ENCODE data around the gene PRUNE1.

PRUNE1 gene, protein sequence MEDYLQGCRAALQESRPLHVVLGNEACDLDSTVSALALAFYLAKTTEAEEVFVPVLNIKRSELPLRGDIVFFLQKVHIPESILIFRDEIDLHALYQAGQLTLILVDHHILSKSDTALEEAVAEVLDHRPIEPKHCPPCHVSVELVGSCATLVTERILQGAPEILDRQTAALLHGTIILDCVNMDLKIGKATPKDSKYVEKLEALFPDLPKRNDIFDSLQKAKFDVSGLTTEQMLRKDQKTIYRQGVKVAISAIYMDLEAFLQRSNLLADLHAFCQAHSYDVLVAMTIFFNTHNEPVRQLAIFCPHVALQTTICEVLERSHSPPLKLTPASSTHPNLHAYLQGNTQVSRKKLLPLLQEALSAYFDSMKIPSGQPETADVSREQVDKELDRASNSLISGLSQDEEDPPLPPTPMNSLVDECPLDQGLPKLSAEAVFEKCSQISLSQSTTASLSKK

DNA sequence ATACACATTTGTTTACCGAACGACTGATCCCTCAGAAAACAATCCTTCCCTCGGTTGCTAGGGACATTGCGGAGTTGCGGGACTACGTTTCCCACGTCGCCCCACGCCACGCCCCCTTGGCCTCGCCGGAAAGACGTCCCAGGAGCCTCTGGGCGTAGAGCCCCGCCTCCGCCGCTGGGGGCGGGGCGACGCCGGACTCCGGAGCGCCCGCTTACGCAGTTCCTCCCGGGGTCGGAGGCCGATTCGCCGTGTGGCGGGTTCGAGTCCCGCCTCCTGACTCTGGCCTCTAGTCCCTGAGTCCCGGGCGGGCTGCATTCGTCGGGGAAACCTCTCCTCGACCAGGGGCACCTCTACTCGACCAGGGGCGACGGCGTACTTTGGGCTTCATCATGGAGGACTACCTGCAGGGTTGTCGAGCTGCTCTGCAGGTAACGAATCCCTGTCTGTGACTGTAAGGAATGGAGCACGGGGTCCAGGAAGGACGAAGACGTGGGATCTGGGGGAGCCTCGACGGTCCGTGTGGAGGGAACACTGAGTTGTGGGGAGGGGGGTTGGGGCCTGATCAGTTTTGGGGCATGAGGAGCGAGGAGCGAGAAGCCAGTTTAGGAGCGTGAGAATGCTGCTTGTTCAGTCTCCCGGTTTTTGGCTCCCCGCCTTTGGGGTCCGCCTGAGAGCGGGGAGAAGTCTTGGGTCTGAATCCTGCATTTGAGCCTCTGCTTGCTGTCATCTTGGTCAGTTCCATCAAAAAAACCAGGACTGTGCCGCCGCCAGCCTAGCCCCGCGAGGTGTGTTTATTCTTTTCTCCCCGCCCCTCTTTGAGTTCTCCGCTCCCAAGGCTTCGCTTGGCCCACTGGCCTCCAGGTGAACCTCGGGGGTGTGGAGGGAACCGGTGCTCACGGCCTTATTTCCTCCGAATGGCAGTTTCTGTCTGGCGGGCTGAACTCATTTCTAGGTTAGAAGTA, at the start of gene PRUNE1:
PRUNE1 (plus strand) TSS at position 206 of the 962 bp plus-strand sequence; CDS start at position 390, 184 bp downstream.
- Mint-ChIP-seq H3K9me3 (no peaks in the 10 kb centered on the region), H3K4me3 (peak within 1 kb of the TSS; percentile 98 to 100), H3K4me1 (peaks cover 92% of the 10 kb centered on the region), H3K27ac (peak within 1 kb of the TSS; percentile 98 to 99), H3K27me3 (no peaks in the 10 kb centered on the region)
- ATAC-seq (peak; percentile 89), DNase-seq (peak; percentile 92 to 95)

DNA sequence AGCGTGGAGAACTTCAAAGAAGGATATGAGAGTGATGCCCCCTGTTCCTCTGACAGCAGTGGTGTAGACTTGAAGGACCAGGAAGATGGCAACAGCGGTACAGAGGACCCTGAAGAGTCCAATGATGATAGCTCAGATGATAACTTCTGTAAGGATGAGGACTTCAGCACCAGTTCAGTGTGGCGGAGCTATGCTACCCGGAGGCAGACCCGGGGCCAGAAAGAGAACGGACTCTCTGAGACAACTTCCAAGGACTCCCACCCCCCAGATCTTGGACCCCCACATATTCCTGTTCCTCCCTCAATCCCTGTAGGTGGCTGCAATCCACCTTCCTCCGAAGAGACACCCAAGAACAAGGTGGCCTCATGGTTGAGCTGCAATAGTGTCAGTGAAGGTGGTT, 47.6 kb upstream of the PRUNE1 start:
- peak overlapping the region in 1 of 2 donors; percentile 74 for H3K27ac Mint-ChIP-seq
- DNase-seq = no peak
- ATAC-seq = no peak
- no peaks in the 10 kb centered on the region for H3K9me3 Mint-ChIP-seq
- no peaks in the 10 kb centered on the region for H3K27me3 Mint-ChIP-seq
- H3K4me1 Mint-ChIP-seq = peaks cover 7% of the 10 kb centered on the region
- no peak overlapping the region for H3K4me3 Mint-ChIP-seq

DNA sequence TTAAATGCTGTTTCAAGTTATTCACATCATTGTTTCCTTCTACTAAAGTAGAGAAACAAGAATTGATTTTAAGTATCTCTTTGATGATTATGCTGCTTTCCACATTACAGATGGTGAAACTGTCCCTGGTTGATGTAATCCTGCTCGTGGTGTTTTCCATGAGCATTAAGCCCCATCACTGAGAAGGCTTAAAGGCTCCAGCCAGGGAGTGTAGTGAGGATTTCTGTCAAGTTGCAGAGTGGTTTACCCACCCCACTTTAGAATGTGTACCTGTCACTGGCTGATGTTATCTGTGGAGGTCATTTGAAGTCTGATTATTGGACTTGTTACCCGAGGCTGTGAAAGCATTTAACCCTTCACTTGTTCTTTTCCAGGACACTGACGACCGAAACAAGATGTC, 46.5 kb upstream of the PRUNE1 start:
- no peak overlapping the region for H3K4me3 Mint-ChIP-seq
- no peak for DNase-seq
- H3K27ac Mint-ChIP-seq = peak overlapping the region in 1 of 2 donors; percentile 33
- no peak for ATAC-seq
- no peaks in the 10 kb centered on the region for H3K9me3 Mint-ChIP-seq
- no peaks in the 10 kb centered on the region for H3K27me3 Mint-ChIP-seq
- peaks cover 7% of the 10 kb centered on the region for H3K4me1 Mint-ChIP-seq

DNA sequence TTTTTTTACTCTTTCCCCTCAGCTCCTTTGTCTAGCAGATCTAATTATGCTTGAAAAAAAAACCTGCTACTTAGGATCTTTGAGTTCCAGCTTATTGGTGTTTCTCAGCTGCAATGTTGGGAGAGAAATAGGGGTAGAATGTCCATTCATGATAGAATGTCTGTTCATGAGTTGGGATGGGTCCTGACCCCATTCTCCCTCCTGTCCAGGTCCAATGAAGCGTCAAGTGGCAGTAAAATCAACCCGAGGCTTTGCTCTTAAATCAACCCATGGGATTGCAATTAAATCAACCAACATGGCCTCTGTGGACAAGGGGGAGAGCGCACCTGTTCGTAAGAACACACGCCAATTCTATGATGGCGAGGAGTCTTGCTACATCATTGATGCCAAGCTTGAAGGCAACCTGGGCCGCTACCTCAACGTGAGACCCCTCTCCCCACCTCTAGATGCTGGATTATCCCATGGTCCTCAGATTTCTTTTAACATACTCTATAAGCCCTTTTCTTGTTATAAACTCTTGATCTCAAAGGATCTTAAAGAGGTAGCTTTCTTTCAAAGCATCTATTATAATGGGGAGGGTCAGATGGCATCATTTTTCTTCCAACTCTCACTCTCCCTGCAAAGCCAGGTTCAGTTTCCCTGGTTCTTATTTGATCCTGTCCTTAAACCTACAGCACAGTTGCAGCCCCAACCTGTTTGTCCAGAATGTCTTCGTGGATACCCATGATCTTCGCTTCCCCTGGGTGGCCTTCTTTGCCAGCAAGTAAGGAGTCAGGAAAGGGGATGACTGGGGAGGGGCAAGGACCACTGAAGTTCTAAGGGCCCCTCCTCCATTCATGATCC, 44.7 kb upstream of the PRUNE1 start:
- DNase-seq (no peak), ATAC-seq (no peak)
- H3K9me3 Mint-ChIP-seq = no peaks in the 10 kb centered on the region
- H3K4me3 Mint-ChIP-seq = no peak overlapping the region
- peak overlapping the region in 1 of 2 donors; percentile 77 for H3K27ac Mint-ChIP-seq
- no peaks in the 10 kb centered on the region for H3K27me3 Mint-ChIP-seq
- H3K4me1 Mint-ChIP-seq = peaks cover 18% of the 10 kb centered on the region

DNA sequence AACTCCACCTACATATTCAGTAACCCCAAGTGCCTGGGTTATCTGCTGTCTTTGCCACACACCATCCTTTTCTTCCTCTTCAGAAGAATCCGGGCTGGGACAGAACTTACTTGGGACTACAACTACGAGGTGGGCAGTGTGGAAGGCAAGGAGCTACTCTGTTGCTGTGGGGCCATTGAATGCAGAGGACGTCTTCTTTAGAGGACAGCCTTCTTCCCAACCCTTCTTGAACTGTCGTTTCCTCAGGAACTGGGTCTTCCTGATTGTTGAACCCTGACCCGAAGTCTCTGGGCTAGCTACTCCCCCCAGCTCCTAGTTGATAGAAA, 44.1 kb upstream of the PRUNE1 start:
- ATAC-seq (no peak), DNase-seq (no peak)
- no peaks in the 10 kb centered on the region for H3K9me3 Mint-ChIP-seq
- H3K27me3 Mint-ChIP-seq = no peaks in the 10 kb centered on the region
- peaks cover 24% of the 10 kb centered on the region for H3K4me1 Mint-ChIP-seq
- H3K4me3 Mint-ChIP-seq = no peak overlapping the region
- H3K27ac Mint-ChIP-seq = peak overlapping the region in 1 of 2 donors; percentile 77

DNA sequence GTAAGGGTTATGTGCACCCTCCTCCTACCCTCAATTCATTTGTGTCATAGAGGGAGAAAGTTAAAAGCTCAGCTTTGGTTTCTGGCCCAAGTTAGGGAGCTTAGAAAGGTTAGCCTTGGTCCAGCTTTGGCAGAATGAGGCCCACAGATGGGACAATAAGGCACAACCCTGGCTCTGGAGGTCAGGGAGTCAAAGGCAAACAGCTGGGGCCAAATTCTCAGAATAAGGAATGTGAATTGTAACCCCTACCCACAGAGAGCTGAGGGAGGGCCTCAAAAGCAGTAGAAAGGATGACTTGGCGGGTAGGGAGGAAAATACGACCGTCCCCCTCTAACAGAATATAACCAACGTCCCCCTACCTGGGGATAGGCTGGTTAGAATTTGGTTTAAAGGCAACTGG, 42.6 kb upstream of the PRUNE1 start:
- ATAC-seq (no peak), DNase-seq (no peak)
- peak overlapping the region in 1 of 2 donors; percentile 49 for H3K27ac Mint-ChIP-seq
- H3K4me3 Mint-ChIP-seq = no peak overlapping the region
- peaks cover 31% of the 10 kb centered on the region for H3K4me1 Mint-ChIP-seq
- H3K27me3 Mint-ChIP-seq = no peaks in the 10 kb centered on the region
- H3K9me3 Mint-ChIP-seq = no peaks in the 10 kb centered on the region

DNA sequence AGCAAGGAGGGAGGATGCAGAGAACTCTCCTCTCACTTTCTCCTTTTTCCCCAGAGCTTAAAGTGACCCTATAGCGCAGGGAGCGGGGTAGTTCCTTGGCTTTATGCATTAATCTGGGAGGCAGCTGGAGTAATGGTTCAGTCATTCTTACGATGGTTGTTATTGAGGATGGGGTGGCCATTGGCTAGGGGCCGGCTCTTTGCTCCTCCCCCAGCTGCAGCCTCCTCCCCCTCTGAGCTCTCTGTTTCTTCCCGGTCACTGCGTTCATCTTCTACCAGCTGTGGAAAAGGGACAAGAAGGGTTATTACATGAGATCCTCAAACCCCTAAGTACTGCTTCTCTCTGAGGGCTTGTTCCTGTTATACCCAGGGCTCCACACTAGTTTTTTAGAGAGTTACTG, 42.2 kb upstream of the PRUNE1 start:
- Mint-ChIP-seq H3K4me1 (peaks cover 35% of the 10 kb centered on the region), H3K4me3 (no peak overlapping the region), H3K27me3 (no peaks in the 10 kb centered on the region), H3K9me3 (no peaks in the 10 kb centered on the region), H3K27ac (peak overlapping the region in 1 of 2 donors; percentile 22)
- no peak for DNase-seq
- ATAC-seq = no peak

DNA sequence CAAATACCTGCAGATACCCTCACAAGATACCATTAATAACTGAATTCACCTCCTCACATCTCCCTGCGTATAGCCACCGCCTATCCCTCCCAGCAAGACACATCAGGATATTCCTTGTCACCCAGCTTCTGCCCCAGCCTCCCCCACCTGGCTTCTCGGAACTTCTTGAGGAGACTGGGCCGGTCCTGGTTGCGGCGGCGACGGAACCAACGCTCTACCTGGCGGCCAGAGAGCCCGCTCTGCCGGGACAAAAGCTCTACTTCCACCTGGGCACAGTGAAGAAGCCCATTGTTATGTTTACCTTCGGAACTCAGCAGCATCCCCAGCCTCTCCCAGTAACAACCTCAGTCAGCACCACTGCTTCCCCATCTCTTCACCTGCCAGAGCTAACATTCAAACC, 40.3 kb upstream of the PRUNE1 start:
- DNase-seq = no peak
- Mint-ChIP-seq H3K27ac (peak overlapping the region in 1 of 2 donors; percentile 72), H3K4me3 (no peak overlapping the region), H3K9me3 (no peaks in the 10 kb centered on the region), H3K27me3 (no peaks in the 10 kb centered on the region), H3K4me1 (peaks cover 47% of the 10 kb centered on the region)
- no peak for ATAC-seq

DNA sequence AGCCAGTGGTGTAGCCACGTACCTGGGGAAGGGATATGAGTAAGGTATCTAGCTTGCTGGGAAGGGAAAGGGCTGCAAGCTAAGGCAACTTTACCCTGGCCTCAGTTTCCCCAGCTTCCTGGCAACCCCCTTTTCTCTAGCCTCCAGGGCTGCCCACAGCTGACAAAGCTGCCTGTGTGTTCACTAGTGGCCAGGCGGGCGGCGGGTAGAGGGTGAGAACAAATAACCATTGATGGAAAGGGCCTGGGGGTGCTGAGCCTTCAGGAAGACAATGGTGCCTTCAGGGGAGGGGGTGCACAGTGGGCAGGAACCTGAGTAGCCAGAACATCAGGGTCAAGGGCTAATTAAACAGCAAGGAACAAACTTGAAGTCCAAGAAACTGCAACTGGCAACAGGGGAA, 39.8 kb upstream of the PRUNE1 start:
- H3K4me1 Mint-ChIP-seq = peaks cover 53% of the 10 kb centered on the region
- DNase-seq = no peak
- no peaks in the 10 kb centered on the region for H3K27me3 Mint-ChIP-seq
- H3K4me3 Mint-ChIP-seq = no peak overlapping the region
- ATAC-seq = no peak
- H3K9me3 Mint-ChIP-seq = no peaks in the 10 kb centered on the region
- no peak overlapping the region for H3K27ac Mint-ChIP-seq

DNA sequence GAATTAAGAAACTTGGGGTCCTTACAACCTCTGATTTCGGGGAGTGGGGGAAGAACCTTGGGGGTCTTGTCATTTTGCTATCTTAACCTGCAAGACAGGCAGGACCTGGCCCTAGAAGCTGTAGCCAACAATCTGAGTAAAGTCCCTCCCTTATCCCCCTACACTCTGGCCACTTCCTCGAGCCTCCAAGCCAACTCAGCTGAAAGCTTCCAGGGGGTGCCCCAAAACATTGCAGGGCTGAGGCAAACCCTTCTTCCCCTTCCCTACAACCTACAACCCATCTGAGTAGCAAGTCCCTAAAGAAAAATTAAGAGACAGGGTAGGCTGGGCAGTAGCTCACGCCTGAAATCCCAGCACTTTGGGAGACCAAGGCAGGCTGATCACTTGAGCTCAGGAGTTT, 38.6 kb upstream of the PRUNE1 start:
- ATAC-seq (no peak), DNase-seq (no peak)
- Mint-ChIP-seq H3K9me3 (no peaks in the 10 kb centered on the region), H3K27ac (peak overlapping the region in 1 of 2 donors; percentile 84), H3K4me1 (peaks cover 56% of the 10 kb centered on the region), H3K27me3 (no peaks in the 10 kb centered on the region), H3K4me3 (no peak overlapping the region)

DNA sequence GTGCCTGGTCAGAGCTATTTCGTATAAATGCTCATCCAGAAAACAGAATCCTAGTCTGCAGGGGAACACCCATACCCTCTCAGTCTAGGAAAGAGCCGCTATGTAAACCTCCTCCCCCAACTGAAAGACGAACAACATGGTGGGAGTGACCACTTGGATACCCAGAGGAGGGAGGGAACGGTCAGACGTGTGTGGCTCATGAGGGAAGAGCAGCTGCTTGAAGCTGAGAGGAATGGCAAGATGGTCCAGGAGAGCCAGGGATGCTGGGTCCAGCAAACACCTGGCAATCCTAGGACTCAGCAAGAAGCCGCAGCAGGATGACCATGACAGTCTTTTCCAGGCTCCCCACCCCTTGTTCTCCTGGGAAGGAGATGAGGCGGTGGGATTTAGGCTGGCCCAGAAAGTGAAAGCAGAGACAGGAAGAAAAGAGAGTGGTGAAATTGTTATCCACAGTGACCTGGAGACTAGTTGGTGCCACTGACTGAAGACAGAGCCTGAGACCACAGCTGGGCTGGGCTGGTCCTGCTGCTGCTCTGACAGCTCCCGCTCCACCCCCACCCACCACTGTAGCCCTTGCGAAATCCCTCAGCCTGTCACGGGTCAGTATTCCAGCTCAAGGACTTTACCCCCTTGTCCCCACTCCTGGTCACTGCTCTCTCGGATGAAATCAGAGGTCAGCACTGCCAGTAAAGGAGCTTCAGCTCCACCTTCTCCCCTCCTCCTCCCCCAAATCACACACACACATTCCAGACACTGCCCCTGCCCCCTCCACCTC, 37.3 kb upstream of the PRUNE1 start:
- no peak for ATAC-seq
- H3K4me1 Mint-ChIP-seq = peaks cover 65% of the 10 kb centered on the region
- peak overlapping the region; percentile 43 to 82 for H3K4me3 Mint-ChIP-seq
- peak overlapping the region; percentile 38 to 89 for H3K27ac Mint-ChIP-seq
- no peaks in the 10 kb centered on the region for H3K27me3 Mint-ChIP-seq
- no peak for DNase-seq
- H3K9me3 Mint-ChIP-seq = no peaks in the 10 kb centered on the region

DNA sequence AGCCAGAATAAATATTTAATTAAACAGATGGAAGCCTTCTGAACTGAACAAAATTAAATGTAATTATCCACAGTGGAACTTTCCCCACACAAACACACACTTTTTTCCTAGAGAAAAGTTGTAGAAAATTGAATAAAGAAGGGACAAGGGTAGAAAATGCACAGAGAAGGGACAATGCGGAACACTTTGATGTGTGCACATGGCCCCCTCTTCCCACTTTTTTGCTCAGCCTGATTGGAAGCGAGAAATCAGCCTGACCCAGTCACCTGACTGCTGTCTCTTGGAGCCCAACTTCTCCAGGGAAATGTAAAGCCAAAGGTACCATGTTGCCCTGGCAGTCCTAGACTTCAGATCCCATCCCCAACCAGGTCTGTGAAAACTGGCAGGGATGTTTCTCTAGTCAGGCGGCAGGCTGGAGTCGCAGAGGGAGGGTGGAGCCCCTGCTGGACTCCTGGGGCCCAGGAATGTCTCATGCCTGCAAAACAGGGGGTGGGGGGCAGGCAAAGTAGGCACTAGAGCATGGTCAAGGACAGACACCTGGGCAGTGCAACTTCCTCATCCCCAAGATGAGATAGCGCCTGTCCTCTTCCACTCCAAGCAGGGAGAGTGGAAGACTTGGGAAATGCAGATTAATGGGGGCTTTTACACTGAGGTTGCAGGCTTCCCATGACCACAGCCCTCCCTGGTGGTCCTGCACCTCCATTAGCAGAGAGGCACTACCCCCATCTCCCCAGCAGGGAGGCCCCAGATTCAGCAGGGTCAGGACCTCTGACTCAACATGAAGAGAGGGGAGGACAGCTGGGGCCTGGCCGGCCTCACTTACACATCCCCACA, 36.4 kb upstream of the PRUNE1 start:
- Mint-ChIP-seq H3K9me3 (no peaks in the 10 kb centered on the region), H3K27ac (peak overlapping the region; percentile 61 to 87), H3K4me3 (peak overlapping the region; percentile 82 to 94), H3K27me3 (no peaks in the 10 kb centered on the region), H3K4me1 (peaks cover 73% of the 10 kb centered on the region)
- DNase-seq (no peak), ATAC-seq (no peak)

DNA sequence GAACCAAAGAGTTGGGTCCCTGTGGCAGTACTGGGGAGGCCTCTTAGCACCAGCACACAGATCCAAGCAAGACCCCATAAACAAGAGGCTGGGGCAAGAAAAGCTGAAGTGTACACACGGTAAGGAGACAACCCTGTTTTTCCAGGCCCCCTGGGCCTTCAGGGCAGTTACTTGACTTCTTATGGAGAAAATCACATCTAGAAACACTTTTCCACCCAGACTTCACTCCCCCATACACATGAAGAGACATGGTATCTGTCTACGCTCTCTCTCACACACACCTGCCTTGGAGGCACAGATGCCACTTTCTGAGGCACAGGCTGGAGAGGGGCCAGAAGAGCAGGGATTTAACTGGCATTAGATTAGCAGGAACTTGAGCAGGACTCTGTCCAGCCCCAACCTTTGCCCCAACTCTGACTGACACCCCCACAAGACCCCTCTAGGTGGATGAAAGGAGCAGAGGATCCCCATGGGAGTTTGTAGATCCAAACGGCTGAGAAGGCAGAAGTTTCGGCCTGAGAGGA, 35.8 kb upstream of the PRUNE1 start:
- peak overlapping the region; percentile 61 to 87 for H3K27ac Mint-ChIP-seq
- H3K4me3 Mint-ChIP-seq = peak overlapping the region; percentile 82 to 94
- no peaks in the 10 kb centered on the region for H3K27me3 Mint-ChIP-seq
- H3K4me1 Mint-ChIP-seq = peaks cover 79% of the 10 kb centered on the region
- ATAC-seq = no peak
- DNase-seq = no peak
- no peaks in the 10 kb centered on the region for H3K9me3 Mint-ChIP-seq
